Osteoblast (primary cell): ENCODE data around the gene COQ7. TPM values are rescaled to one million over a fixed set of nuclear protein-coding genes. Genes with fewer than 3 reads are reported as not detected.

Experiments
- DNase-seq: peaks from one replicate; pipeline ENCODE4 v3.0.0; 2011; ENCODE audit warnings: low spot score, mixed read lengths; ENCODE audit not compliant: insufficient read length; ENCODE audit errors: missing footprints
- H2AFZ ChIP-seq: 2 replicates; pipeline ENCODE4 v1.6.0; 2011; ENCODE audit warnings: mild to moderate bottlenecking, low read length
- H3K27ac ChIP-seq: 2 replicates; pipeline ENCODE4 v1.5.1; 2011; ENCODE audit warnings: mild to moderate bottlenecking, low read depth, low read length, moderate library complexity
- H3K27me3 ChIP-seq: 2 replicates; pipeline ENCODE4 v1.6.0; 2012; ENCODE audit warnings: mild to moderate bottlenecking, control low read depth, inconsistent platforms, low read length, moderate library complexity; ENCODE audit not compliant: insufficient read depth
- H3K36me3 ChIP-seq: 2 replicates; pipeline ENCODE4 v1.5.1; 2011; ENCODE audit warnings: mild to moderate bottlenecking, low read length, control low read depth, moderate library complexity; ENCODE audit not compliant: insufficient read depth
- H3K4me1 ChIP-seq: 2 replicates; pipeline ENCODE4 v1.5.1; 2011; ENCODE audit warnings: mild to moderate bottlenecking, low read length, control low read depth, moderate library complexity; ENCODE audit not compliant: insufficient read depth
- H3K4me2 ChIP-seq: 2 replicates; pipeline ENCODE4 v1.6.0; 2011; ENCODE audit warnings: mild to moderate bottlenecking, low read length; ENCODE audit not compliant: insufficient read depth
- H3K4me3 ChIP-seq: fragments of 200-600 bp; sonication (generic); 3 replicates; pipeline ENCODE4 v1.5.1; 2012; ENCODE audit warnings: mild to moderate bottlenecking, low read length, inconsistent platforms; ENCODE audit not compliant: insufficient read depth
- H3K79me2 ChIP-seq: 2 replicates; pipeline ENCODE4 v1.6.0; 2012; ENCODE audit warnings: mild to moderate bottlenecking, low read length, control low read depth, inconsistent platforms; ENCODE audit not compliant: insufficient read depth
- H3K9me3 ChIP-seq: 2 replicates; pipeline ENCODE4 v1.5.1; 2011; ENCODE audit warnings: low read depth, low read length, control low read depth
- H4K20me1 ChIP-seq: 2 replicates; pipeline ENCODE4 v1.6.0; 2012; ENCODE audit warnings: mild to moderate bottlenecking, low read length, control low read depth; ENCODE audit not compliant: insufficient read depth
- CTCF ChIP-seq: IDR thresholded peaks from 2 replicates; pipeline ENCODE4 v1.5.1; 2011; ENCODE audit warnings: mild to moderate bottlenecking, low read depth, low read length, moderate library complexity; ENCODE audit errors: extremely low read depth
- total RNA-seq: library from RNA; depleted of rRNA; stranded (reverse); fragments of >200 nt; gene quantifications from 2 replicates; pipeline ENCODE4 v1.2.3, GENCODE V29; 2012

Gene COQ7
- total RNA-seq: 17.4 and 20.3 TPM in 2 replicates

GRCh38 chr16:19067349-19068236 is at the start of gene COQ7:
TSS of gene COQ7 (plus strand) at chr16:19067614. CDS start at chr16:19067665, 51 bp downstream.
- Histone ChIP-seq H3K9me3 (no peaks in the 10 kb centered on the region), H3K27me3 (no peaks in the 10 kb centered on the region), H3K27ac (peak within 1 kb of the TSS; percentile 100), H4K20me1 (no peaks in the 10 kb centered on the region), H3K4me1 (peaks cover 3% of the 10 kb centered on the region), H3K36me3 (peaks cover 2% of the 10 kb centered on the region), H2AFZ (peak within 1 kb of the TSS; percentile 82), H3K4me3 (peak within 1 kb of the TSS; percentile 76), H3K4me2 (peak within 1 kb of the TSS; percentile 90), H3K79me2 (peaks cover 8% of the 10 kb centered on the region)
- peak; percentile 97 for DNase-seq
- TF ChIP-seq CTCF: no peak

GRCh38 chr16:19020689-19021088 is 46.7 kb upstream of the COQ7 start:
- Histone ChIP-seq H3K27ac (no peak overlapping the region), H3K79me2 (no peaks in the 10 kb centered on the region), H3K9me3 (no peaks in the 10 kb centered on the region), H3K27me3 (no peaks in the 10 kb centered on the region), H3K4me2 (no peak overlapping the region), H2AFZ (no peak overlapping the region), H3K4me1 (no peaks in the 10 kb centered on the region), H4K20me1 (no peaks in the 10 kb centered on the region), H3K36me3 (no peaks in the 10 kb centered on the region), H3K4me3 (no peak overlapping the region)
- no peak for DNase-seq
- TF ChIP-seq CTCF: no peak

GRCh38 chr16:19021747-19022146 is 45.7 kb upstream of the COQ7 start:
- DNase-seq: no peak
- Histone ChIP-seq H4K20me1 (no peaks in the 10 kb centered on the region), H3K9me3 (no peaks in the 10 kb centered on the region), H3K4me2 (no peak overlapping the region), H3K36me3 (no peaks in the 10 kb centered on the region), H3K27ac (no peak overlapping the region), H3K27me3 (no peaks in the 10 kb centered on the region), H3K79me2 (no peaks in the 10 kb centered on the region), H3K4me3 (no peak overlapping the region), H2AFZ (no peak overlapping the region), H3K4me1 (no peaks in the 10 kb centered on the region)
- no peak for TF ChIP-seq CTCF

- H3K4me1 ChIP-seq: no peaks in the 10 kb centered on the region
- H3K27ac ChIP-seq: no peak overlapping the region
- H3K9me3 ChIP-seq: no peaks in the 10 kb centered on the region
- H3K27me3 ChIP-seq: no peaks in the 10 kb centered on the region
- DNase-seq: no peak
- H3K4me3 ChIP-seq: no peak overlapping the region
- no peak for TF ChIP-seq CTCF
- H3K36me3 ChIP-seq: no peaks in the 10 kb centered on the region
- H2AFZ ChIP-seq: no peak overlapping the region
- no peaks in the 10 kb centered on the region for H3K79me2 ChIP-seq
- H3K4me2 ChIP-seq: no peak overlapping the region
- no peaks in the 10 kb centered on the region for H4K20me1 ChIP-seq
Measured at GRCh38 chr16:19027416-19027815, 40.0 kb upstream of the COQ7 start.
